Transverse colon (tissue), 4 donors: ENCODE data around the gene LSM12. TPM values are rescaled to one million over a fixed set of nuclear protein-coding genes. Genes with fewer than 3 reads are reported as not detected.

ENCODE experiments used
- DNase-seq: peaks from one replicate; pipeline ENCODE4 v3.0.0-alpha.2; 2019
- H3K27ac ChIP-seq, 4 donors: fragments of 200-600 bp; sonication (generic); 2 replicates each; pipeline ENCODE4 v1.5.1; 2016 to 2018; ENCODE audit warnings: inconsistent platforms in 4 of 4
- H3K27me3 ChIP-seq: fragments of 200-600 bp; sonication (generic); 2 replicates; pipeline ENCODE4 v1.5.1; 2017; ENCODE audit warnings: inconsistent platforms
- H3K36me3 ChIP-seq, 4 donors: fragments of 200-600 bp; sonication (generic); 2 replicates each; pipeline ENCODE4 v1.5.1; 2017 to 2019; ENCODE audit warnings: inconsistent platforms in 4 of 4
- H3K4me1 ChIP-seq, 4 donors: fragments of 200-600 bp; sonication (generic); 2 replicates each; pipeline ENCODE4 v1.5.1; 2017 to 2020; ENCODE audit warnings: inconsistent platforms in 4 of 4
- H3K4me3 ChIP-seq, 4 donors: fragments of 200-600 bp; sonication (generic); 1 replicate in 1 of 4; 2 replicates in 3 of 4; pipeline versions ENCODE4 v1.5.1 to v1.6.1; 2017 to 2019; ENCODE audit warnings: inconsistent platforms in 4 of 4
- H3K9me3 ChIP-seq, 2 donors: fragments of 200-600 bp; sonication (generic); 2 replicates each; pipeline ENCODE4 v1.5.1; 2017 to 2019; ENCODE audit warnings: inconsistent platforms in 2 of 2
- EP300 ChIP-seq: sonication (generic); formaldehyde crosslinking; IDR thresholded peaks from one replicate; pipeline ENCODE4 v1.6.1; 2017; ENCODE audit warnings: antibody characterized with exemption, low read depth
- POLR2A ChIP-seq: fragments of 450-650 bp; IDR thresholded peaks from one replicate; pipeline ENCODE4 v1.6.1; 2016; ENCODE audit warnings: antibody characterized with exemption, mild to moderate bottlenecking, moderate library complexity
- POLR2AphosphoS5 ChIP-seq, 3 donors: sonication (generic); formaldehyde crosslinking; IDR thresholded peaks; one replicate each; pipeline ENCODE4 v1.6.1; 2016; ENCODE audit warnings: antibody characterized with exemption in 3 of 3
- WGBS, 2 donors: methylation state at CpG; one replicate each; pipeline ENCODE4 v1.1.5; 2018; ENCODE audit warnings: low coverage in 1 of 2; 5-methylcytosine and 5-hydroxymethylcytosine counted together
- in situ Hi-C, 4 donors: fragments of 200-750 bp; cut with MboI; loops; one replicate each; pipeline versions ENCODE4 v1.15.0 to v1.15.1; 2017; ENCODE audit warnings: low sequenced_read_pairs in 3 of 4, low pct_ligation_motif_present in 1 of 4, low pct_unique_long_range_greater_than_20kb in 1 of 4
- intact Hi-C: fragments of 100-400 bp; cut with DNase I; formaldehyde crosslinking; loops from one replicate; pipeline ENCODE4 v1.15.1; 2023; ENCODE audit warnings: low total_unique reads
- total RNA-seq, 4 donors: library from RNA; depleted of rRNA; stranded (reverse); fragments of >200 nt; gene quantifications; one replicate each; pipeline ENCODE4 v1.1.0, GENCODE V29; 2016
- TF ChIP-seq, protein P1 (sequence below), 5 experiments: fragments of 200-600 bp in 3 of 5; fragments of 450-650 bp in 2 of 5; sonication (generic) in 3 of 5; IDR thresholded peaks; 1 replicate in 2 of 5; 2 replicates in 3 of 5; pipeline ENCODE4 v1.5.1; 2016 to 2017; ENCODE audit warnings: antibody characterized with exemption in 5 of 5, inconsistent platforms in 3 of 5, mild to moderate bottlenecking in 2 of 5, moderate library complexity in 1 of 5

The LSM12 gene
- total RNA-seq, 4 donors from 2014 or later, result 5.4 to 29.2 (median 22.9) TPM

DNA sequence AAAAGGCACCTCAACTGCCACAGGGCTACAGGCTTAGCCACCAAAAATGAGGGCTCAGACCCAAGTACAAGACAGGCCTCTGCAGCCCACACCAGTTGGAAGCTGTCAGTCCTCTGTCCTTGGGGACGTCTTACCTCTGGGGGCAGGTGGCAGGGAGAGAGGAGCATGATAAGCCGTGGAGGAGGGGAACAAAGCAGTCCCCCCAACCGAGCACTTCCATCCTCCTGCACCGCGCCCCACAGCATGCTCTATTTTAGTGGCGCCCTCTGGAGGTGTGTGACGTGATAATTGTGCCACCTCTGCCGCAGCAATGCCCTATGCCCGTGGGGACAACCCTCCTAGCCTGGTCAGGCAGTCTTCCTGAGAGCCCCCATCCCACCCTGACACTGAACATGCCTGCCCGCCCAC, 17.7 kb upstream of the LSM12 start:
- 64% methylated on average over 10 of the region's 10 CpGs; no CpG with 5 or more reads in 1 of the 2 donors for WGBS, 2 donors
- DNase-seq, result no peak
- no peak overlapping the region for H3K4me3 ChIP-seq
- TF ChIP-seq POLR2AphosphoS5 (IDR thresholded peaks at IDR 0.05) (no peak), EP300 (no peak), POLR2A (no peak)
- TF ChIP-seq, protein P1, sequence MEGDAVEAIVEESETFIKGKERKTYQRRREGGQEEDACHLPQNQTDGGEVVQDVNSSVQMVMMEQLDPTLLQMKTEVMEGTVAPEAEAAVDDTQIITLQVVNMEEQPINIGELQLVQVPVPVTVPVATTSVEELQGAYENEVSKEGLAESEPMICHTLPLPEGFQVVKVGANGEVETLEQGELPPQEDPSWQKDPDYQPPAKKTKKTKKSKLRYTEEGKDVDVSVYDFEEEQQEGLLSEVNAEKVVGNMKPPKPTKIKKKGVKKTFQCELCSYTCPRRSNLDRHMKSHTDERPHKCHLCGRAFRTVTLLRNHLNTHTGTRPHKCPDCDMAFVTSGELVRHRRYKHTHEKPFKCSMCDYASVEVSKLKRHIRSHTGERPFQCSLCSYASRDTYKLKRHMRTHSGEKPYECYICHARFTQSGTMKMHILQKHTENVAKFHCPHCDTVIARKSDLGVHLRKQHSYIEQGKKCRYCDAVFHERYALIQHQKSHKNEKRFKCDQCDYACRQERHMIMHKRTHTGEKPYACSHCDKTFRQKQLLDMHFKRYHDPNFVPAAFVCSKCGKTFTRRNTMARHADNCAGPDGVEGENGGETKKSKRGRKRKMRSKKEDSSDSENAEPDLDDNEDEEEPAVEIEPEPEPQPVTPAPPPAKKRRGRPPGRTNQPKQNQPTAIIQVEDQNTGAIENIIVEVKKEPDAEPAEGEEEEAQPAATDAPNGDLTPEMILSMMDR (IDR thresholded peaks at IDR 0.05), result no peak
- intact Hi-C loops (no loop called here), in situ Hi-C loops (no loop called here)
- peaks cover 0 to 12% (median 3%) of the 10 kb centered on the region in 4 donors for H3K36me3 ChIP-seq
- peaks cover 0 to 11% (median 5%) of the 10 kb centered on the region in 4 donors for H3K4me1 ChIP-seq
- no peak overlapping the region for H3K27ac ChIP-seq
- no peaks in the 10 kb centered on the region for H3K9me3 ChIP-seq
- H3K27me3 ChIP-seq, result no peaks in the 10 kb centered on the region

DNA sequence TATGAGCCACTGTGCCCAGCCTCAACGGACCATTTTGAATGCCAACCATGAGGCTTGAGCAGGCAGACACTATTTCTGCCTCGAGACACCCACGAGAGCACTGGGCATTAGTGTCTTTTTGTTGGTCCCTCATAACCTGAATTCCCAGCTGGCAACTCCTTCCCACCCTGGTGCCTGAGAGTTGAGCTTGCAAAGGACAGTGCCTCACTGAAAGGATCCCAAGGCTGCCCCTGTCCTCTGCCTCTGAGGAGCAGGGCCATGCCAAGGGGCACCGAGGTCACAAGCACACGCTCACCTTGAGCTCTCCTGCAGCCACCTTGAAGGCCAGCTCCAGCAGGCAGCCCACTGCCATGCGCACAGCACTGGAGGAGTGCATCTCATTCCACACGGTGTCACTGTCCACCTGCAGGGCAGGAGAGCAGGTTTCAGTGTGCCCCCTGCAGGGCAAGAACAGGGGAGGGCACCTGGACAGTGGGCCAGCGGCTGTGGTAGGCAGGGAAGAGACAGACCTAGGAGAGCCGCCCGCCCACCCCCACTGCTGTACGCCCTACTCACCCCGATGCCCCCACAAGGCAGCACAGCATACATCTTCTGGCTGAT, 16.9 kb upstream of the LSM12 start:
- H3K36me3 ChIP-seq, result peaks cover 0 to 14% (median 4%) of the 10 kb centered on the region in 4 donors
- no peak for DNase-seq
- in situ Hi-C loops, result no loop called here

DNA sequence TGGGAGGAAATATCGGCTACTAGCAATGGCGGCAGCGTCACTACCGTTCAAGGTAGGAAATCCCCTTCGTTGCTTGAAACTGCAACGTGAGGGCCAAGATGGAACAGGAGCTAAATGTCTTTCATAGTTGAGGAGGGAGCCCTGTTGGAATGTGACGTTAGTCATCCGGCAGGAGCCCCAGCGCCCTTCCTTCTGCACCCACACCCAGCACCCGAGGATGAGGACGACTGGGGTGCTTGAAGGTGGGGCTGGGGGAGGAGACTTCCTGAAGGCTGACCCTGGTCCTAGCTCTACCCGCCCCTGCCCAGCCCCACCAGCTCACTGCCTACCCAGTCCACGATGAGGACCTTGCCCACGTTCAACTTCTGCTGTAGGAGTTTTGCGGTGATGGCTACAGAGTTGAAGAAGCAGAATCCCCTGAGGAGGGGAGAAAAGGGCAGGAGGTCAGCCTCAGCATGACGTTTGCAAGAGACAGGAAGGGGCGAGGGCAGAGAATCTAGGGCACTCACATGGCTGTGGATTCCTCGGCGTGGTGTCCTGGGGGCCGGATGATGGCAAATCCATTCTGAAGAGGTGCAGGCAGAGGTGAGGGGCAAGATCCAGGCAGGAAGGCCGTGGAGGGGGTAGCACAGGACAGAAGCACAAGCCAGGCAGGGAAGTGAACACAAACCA, 15.9 kb upstream of the LSM12 start:
- Histone ChIP-seq H3K36me3 (peaks cover 0 to 24% (median 5%) of the 10 kb centered on the region in 4 donors), H3K9me3 (no peaks in the 10 kb centered on the region), H3K27me3 (no peaks in the 10 kb centered on the region), H3K27ac (no peak overlapping the region), H3K4me1 (peaks cover 0 to 10% (median 4%) of the 10 kb centered on the region in 4 donors), H3K4me3 (no peak overlapping the region)
- TF ChIP-seq POLR2A (no peak), POLR2AphosphoS5 (IDR thresholded peaks at IDR 0.05) (no peak), EP300 (no peak)
- TF ChIP-seq, protein P1 (IDR thresholded peaks at IDR 0.05), result no peak
- intact Hi-C loops, result no loop called here
- 82 to 90% methylated on average over 11 to 19 of the region's 21 CpGs for WGBS, 2 donors
- in situ Hi-C loops, result no loop called here
- DNase-seq, result no peak

More for the DNA sequence above, 16.9 kb upstream of the LSM12 start:
- no peak for TF ChIP-seq POLR2AphosphoS5 (IDR thresholded peaks at IDR 0.05)
- TF ChIP-seq, protein P1 (IDR thresholded peaks at IDR 0.05), result peak in 1 of 5 experiments; percentile 12
- H3K27me3 ChIP-seq, result no peaks in the 10 kb centered on the region
- H3K9me3 ChIP-seq, result no peaks in the 10 kb centered on the region
- H3K27ac ChIP-seq, result no peak overlapping the region
- no peak overlapping the region for H3K4me3 ChIP-seq
- H3K4me1 ChIP-seq, result peaks cover 0 to 11% (median 5%) of the 10 kb centered on the region in 4 donors
- intact Hi-C loops, result no loop called here
- 83 to 88% methylated on average over 1 to 10 of the region's 12 CpGs for WGBS, 2 donors

DNA sequence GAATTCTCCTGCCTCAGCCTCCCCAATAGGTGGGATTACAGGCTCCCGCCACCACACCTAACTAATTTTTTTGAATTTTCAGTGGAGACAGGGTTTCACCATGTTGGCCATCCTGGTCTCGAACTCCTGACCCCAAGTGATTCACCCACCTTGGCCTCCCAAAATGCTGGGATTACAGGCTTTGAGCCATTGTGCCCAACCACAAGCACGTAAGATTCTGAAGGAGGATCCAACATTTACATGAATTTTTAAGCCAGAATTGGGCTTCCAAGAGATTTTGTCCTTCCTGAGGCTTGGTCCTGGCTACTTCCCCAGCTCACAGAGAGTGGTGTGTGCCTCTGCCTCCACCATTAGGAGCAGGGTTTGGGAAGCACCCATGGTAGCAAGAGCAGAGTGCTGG, 15.2 kb upstream of the LSM12 start:
- H3K27me3 ChIP-seq, result no peaks in the 10 kb centered on the region
- DNase-seq, result no peak
- intact Hi-C loops (no loop called here), in situ Hi-C loops (no loop called here)
- H3K36me3 ChIP-seq, result peaks cover 0 to 26% (median 5%) of the 10 kb centered on the region in 4 donors
- no peaks in the 10 kb centered on the region for H3K9me3 ChIP-seq
- H3K4me1 ChIP-seq, result peaks cover 0 to 4% (median 2%) of the 10 kb centered on the region in 4 donors
- WGBS, 2 donors, result 93 to 100% methylated on average over 1 to 3 of the region's 3 CpGs
- TF ChIP-seq, protein P1 (IDR thresholded peaks at IDR 0.05), result no peak
- no peak for TF ChIP-seq EP300
- no peak for TF ChIP-seq POLR2A
- no peak for TF ChIP-seq POLR2AphosphoS5 (IDR thresholded peaks at IDR 0.05)
- H3K27ac ChIP-seq, result no peak overlapping the region
- H3K4me3 ChIP-seq, result no peak overlapping the region
